ENCODE results near the gene SYNE2. TPM values are rescaled to one million over a fixed set of nuclear protein-coding genes. Genes with fewer than 3 reads are reported as not detected.

SYNE2 gene
- total and polyA plus RNA-seq, 10 of the 15 experiments (the other 5 are each of a cell fraction or from before 2014, with no cell fraction given): 2.1 to 52.7 (median 38.1) TPM

GRCh38 chr14:64213086-64213485 lies 360.3 kb downstream of the SYNE2 start (continued):
- TF ChIP-seq ZBTB40 (IDR thresholded peaks at IDR 0.05; ENCODE audit: borderline replicate concordance) (no peak), POU2F2 (IDR thresholded peaks at IDR 0.05; ENCODE audit: borderline replicate concordance, low read depth, low read length) (no peak)

DNA sequence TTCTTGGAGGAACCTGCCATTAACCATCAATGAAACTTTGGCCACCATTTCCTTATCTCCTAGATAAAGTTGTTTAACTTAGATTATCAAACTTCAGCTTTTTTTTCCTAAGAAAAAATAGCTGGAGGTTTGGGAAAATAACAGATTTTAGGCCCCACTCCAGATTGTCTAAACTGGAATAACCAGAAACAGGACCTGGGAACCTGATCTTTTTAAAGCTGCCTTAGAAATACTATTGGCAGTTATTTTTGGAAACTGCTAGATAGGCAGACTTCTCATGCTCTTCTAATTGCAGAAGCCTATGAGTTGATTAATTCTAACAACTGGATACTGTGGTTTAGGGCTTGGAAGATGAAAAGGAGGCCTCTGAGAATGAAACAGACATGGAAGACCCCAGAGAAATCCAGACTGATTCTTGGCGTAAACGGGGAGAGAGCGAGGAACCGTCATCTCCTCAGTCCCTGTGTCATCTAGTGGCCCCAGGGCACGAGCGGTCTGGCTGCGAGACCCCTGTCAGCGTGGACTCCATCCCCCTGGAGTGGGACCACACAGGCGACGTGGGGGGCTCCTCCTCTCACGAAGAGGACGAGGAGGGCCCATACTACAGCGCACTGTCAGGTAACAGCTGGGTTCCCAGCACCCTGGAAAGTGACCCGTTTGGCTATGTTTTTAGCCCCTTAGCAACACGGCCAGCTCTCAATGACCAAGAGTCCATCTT lies 361.2 kb downstream of the SYNE2 start:
- 98% methylated on average over 13 of the region's 15 CpGs for WGBS (ENCODE audit: insufficient coverage, insufficient replicate concordance, low lambda C conversion rate, missing lambda C conversion rate)
- Histone ChIP-seq H3K9me3 (replicated peaks; ENCODE audit: control insufficient read depth, insufficient read depth, low read length) (no peaks in the 10 kb centered on the region), H3K9ac (ENCODE audit: control insufficient read depth, insufficient read depth, low read length) (no peak overlapping the region), H4K20me1 (ENCODE audit: control insufficient read depth, insufficient read depth) (no peaks in the 10 kb centered on the region), H3K27me3 (replicated peaks in 1 of 2; ENCODE audit: control insufficient read depth in 2 of 2, insufficient read depth in 2 of 2, low read length in 1 of 2) (no peaks in the 10 kb centered on the region), H3K4me1 (ENCODE audit: control insufficient read depth, insufficient read depth, low read length) (peaks cover 28% of the 10 kb centered on the region), H3K4me2 (ENCODE audit: control insufficient read depth, insufficient read depth) (no peak overlapping the region), H3K27ac (ENCODE audit: control insufficient read depth, insufficient read depth) (no peak overlapping the region), H3K36me3 (ENCODE audit: control insufficient read depth in 2 of 2, insufficient read depth in 2 of 2, low read length in 1 of 2) (peaks cover 5 to 26% of the 10 kb centered on the region in 2 experiments), H3K4me3 (no peak overlapping the region), H3K79me2 (ENCODE audit: control insufficient read depth, insufficient read depth, low read length) (no peaks in the 10 kb centered on the region), H2AFZ (ENCODE audit: control insufficient read depth, low read depth, low read length) (no peak overlapping the region)
- POLR2A ChIA-PET: no interaction called here
- intact Hi-C loops (cut with micrococcal nuclease; ENCODE audit: unreplicated experiment): no loop called here
- no peak for DNase-seq (ENCODE audit: low read depth, low spot score)
- no TSS peak for BruUV-seq (replicated peaks)
- FAIRE-seq: no peak
- CTCF ChIA-PET: interaction anchor here (0.9 to 1.6 kb wide), 2 partner anchors 11 to 203 kb away, joined by 3 to 4 read pairs; no protein-coding TSS in a partner anchor
- SMC1A ChIA-PET (ENCODE audit: uncharacterized antibody, unreplicated experiment): interaction anchor here (0.9 to 1.5 kb wide), 5 partner anchors 17 to 80 kb away, joined by 3 to 5 read pairs (median 4); partner anchors contain the start of gene ESR2
- in situ Hi-C loops (cut with MboI): no loop called here
- RAD21 ChIA-PET (ENCODE audit: unreplicated experiment): interaction anchor here (1.8 kb wide), 1 partner anchor 13 kb away, joined by 4 read pairs; no protein-coding TSS in a partner anchor
- no peak for ATAC-seq
- TF ChIP-seq ZNF24 (IDR thresholded peaks at IDR 0.05) (no peak), KLF5 (IDR thresholded peaks at IDR 0.05; ENCODE audit: partially characterized antibody) (no peak), POLR2AphosphoS2 (IDR thresholded peaks at IDR 0.05; ENCODE audit: low read depth, low read length) (no peak), JUNB (IDR thresholded peaks at IDR 0.05) (no peak), ATF7 (IDR thresholded peaks at IDR 0.05; ENCODE audit: low read depth) (no peak), ZNF384 (IDR thresholded peaks at IDR 0.05; ENCODE audit: borderline replicate concordance, low read depth, low read length) (no peak), FOS (IDR thresholded peaks at IDR 0.05; ENCODE audit: borderline replicate concordance, extremely low read depth, insufficient read length) (no peak), JUND (IDR thresholded peaks at IDR 0.05; ENCODE audit: low read depth, low read length) (no peak), HDGF (IDR thresholded peaks at IDR 0.05) (no peak), RB1 (IDR thresholded peaks at IDR 0.05; ENCODE audit: borderline replicate concordance) (no peak), CBX3 (IDR thresholded peaks at IDR 0.05; ENCODE audit: borderline replicate concordance, low read depth) (no peak)
- TF ChIP-seq, protein P1, sequence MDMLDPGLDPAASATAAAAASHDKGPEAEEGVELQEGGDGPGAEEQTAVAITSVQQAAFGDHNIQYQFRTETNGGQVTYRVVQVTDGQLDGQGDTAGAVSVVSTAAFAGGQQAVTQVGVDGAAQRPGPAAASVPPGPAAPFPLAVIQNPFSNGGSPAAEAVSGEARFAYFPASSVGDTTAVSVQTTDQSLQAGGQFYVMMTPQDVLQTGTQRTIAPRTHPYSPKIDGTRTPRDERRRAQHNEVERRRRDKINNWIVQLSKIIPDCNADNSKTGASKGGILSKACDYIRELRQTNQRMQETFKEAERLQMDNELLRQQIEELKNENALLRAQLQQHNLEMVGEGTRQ (IDR thresholded peaks at IDR 0.05; ENCODE audit: borderline replicate concordance, low read depth, low read length): no peak
- TF ChIP-seq, protein P2, sequence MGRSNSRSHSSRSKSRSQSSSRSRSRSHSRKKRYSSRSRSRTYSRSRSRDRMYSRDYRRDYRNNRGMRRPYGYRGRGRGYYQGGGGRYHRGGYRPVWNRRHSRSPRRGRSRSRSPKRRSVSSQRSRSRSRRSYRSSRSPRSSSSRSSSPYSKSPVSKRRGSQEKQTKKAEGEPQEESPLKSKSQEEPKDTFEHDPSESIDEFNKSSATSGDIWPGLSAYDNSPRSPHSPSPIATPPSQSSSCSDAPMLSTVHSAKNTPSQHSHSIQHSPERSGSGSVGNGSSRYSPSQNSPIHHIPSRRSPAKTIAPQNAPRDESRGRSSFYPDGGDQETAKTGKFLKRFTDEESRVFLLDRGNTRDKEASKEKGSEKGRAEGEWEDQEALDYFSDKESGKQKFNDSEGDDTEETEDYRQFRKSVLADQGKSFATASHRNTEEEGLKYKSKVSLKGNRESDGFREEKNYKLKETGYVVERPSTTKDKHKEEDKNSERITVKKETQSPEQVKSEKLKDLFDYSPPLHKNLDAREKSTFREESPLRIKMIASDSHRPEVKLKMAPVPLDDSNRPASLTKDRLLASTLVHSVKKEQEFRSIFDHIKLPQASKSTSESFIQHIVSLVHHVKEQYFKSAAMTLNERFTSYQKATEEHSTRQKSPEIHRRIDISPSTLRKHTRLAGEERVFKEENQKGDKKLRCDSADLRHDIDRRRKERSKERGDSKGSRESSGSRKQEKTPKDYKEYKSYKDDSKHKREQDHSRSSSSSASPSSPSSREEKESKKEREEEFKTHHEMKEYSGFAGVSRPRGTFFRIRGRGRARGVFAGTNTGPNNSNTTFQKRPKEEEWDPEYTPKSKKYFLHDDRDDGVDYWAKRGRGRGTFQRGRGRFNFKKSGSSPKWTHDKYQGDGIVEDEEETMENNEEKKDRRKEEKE (IDR thresholded peaks at IDR 0.05): no peak
